Vagina (tissue), 2 donors: ENCODE measurements around the gene CDX2. TPM values are rescaled to one million over a fixed set of nuclear protein-coding genes. Genes with fewer than 3 reads are reported as not detected.

Experiments used
- DNase-seq, 2 donors: peaks; one replicate each; pipeline ENCODE4 v3.0.0-alpha.2; 2017; ENCODE audit errors: extremely low spot score in 2 of 2
- H3K27ac ChIP-seq: fragments of 200-600 bp; sonication (generic); one replicate; pipeline ENCODE4 v1.5.1; 2019
- H3K27me3 ChIP-seq: fragments of 200-600 bp; sonication (generic); one replicate; pipeline ENCODE4 v1.5.1; 2019
- H3K36me3 ChIP-seq, 2 donors: fragments of 200-600 bp; sonication (generic); one replicate each; pipeline ENCODE4 v1.5.1; 2017 to 2019
- H3K4me1 ChIP-seq: fragments of 200-600 bp; sonication (generic); one replicate; pipeline ENCODE4 v1.5.1; 2019
- H3K4me3 ChIP-seq, 2 donors: fragments of 200-600 bp; sonication (generic); 1 replicate in 1 of 2; 2 replicates in 1 of 2; pipeline ENCODE4 v1.5.1; 2016 to 2019
- H3K9me3 ChIP-seq: fragments of 200-600 bp; sonication (generic); one replicate; pipeline ENCODE4 v1.5.1; 2019
- CTCF ChIP-seq, 3 experiments: fragments of 450-650 bp in 2 of 3; fragments of 200-600 bp in 1 of 3; sonication (generic) in 1 of 3; IDR thresholded peaks; one replicate each; pipeline ENCODE4 v1.5.1; 2017 to 2019; ENCODE audit warnings: antibody characterized with exemption in 3 of 3, mild to moderate bottlenecking in 2 of 3, moderate library complexity in 2 of 3
- POLR2A ChIP-seq, 2 donors: fragments of 450-650 bp; IDR thresholded peaks; one replicate each; pipeline ENCODE4 v1.6.1; 2017; ENCODE audit warnings: antibody characterized with exemption in 2 of 2, mild to moderate bottlenecking in 2 of 2, moderate library complexity in 2 of 2
- POLR2AphosphoS5 ChIP-seq, 2 donors: sonication (generic); formaldehyde crosslinking; IDR thresholded peaks; one replicate each; pipeline ENCODE4 v1.9.0; 2017; ENCODE audit warnings: antibody characterized with exemption in 2 of 2, mild to moderate bottlenecking in 2 of 2, low read depth in 1 of 2; ENCODE audit not compliant: insufficient read depth in 1 of 2
- intact Hi-C: fragments of 100-400 bp; cut with DNase I; formaldehyde crosslinking; loops from one replicate; pipeline ENCODE4 v1.15.1; 2023
- total RNA-seq: library from RNA; depleted of rRNA; stranded (reverse); fragments of >200 nt; gene quantifications from one replicate; pipeline ENCODE4 v1.2.3, GENCODE V29; 2016

The CDX2 gene
- total RNA-seq, 1 donor from 2014 or later, result not detected

- intact Hi-C loops, result no loop called here
- Histone ChIP-seq H3K36me3 (no peaks in the 10 kb centered on the region), H3K4me3 (no peak overlapping the region), H3K4me1 (peaks cover 24% of the 10 kb centered on the region), H3K27ac (no peak overlapping the region), H3K27me3 (peaks cover 3% of the 10 kb centered on the region), H3K9me3 (no peaks in the 10 kb centered on the region)
- TF ChIP-seq POLR2AphosphoS5 (IDR thresholded peaks at IDR 0.05; ENCODE audit: insufficient read depth in 1 of 2, low read depth in 1 of 2) (no peak), CTCF (IDR thresholded peaks at IDR 0.05) (no peak)
- DNase-seq, result no peak
Measured at GRCh38 chr13:27955014-27955591, 14.0 kb downstream of the CDX2 start.

- Histone ChIP-seq H3K4me1 (peaks cover 19% of the 10 kb centered on the region), H3K27ac (no peak overlapping the region), H3K27me3 (peaks cover 3% of the 10 kb centered on the region), H3K36me3 (no peaks in the 10 kb centered on the region), H3K4me3 (peak overlapping the region; percentile 47 to 48), H3K9me3 (no peaks in the 10 kb centered on the region)
- TF ChIP-seq POLR2A (IDR thresholded peaks at IDR 0.05), result no peak
- no peak for TF ChIP-seq CTCF (IDR thresholded peaks at IDR 0.05)
- no peak for TF ChIP-seq POLR2AphosphoS5 (IDR thresholded peaks at IDR 0.05; ENCODE audit: insufficient read depth in 1 of 2, low read depth in 1 of 2)
- no peak for DNase-seq
- intact Hi-C loops, result no loop called here
Measured at GRCh38 chr13:27954406-27954851, 14.7 kb downstream of the CDX2 start.

DNA sequence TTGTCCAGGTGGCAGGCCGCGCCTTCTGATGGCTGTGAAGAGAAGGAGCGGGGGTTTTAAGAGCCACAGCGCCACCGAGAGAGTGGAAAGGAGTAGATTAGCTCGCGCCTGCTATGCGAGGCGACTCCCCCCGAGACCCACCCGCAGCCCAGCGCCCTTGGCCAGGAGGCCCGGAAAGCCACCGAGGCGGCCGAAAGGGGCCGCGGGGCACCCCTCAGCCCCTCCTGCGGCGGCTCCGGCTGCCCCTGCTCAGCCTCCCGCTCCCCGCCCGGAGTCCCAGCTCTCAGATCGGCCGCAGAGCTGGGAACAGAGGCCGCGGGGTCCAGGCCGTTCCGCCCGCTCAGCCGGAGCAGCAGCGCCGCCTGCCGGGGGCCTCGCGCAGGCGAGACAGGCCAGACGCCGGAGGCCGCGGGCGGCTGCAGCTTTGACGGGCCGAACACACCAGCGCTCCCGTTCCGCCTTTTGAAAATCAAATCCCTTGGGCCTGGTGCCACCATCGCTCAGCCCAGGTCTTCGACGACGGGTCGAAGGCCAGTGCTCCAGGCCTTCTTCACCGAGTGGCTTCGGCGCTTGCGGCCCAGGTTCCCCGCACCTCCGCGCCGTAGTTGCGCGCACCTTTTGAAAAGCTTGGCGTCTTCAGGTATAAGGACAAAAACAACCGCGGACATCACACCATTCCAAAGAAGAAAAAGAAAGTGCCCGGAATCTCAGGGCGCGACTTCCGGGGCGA, 15.3 kb downstream of the CDX2 start:
- H3K27ac ChIP-seq, result no peak overlapping the region
- intact Hi-C loops, result no loop called here

GRCh38 chr13:27952876-27953675, 16.0 kb downstream of the CDX2 start:
- intact Hi-C loops, result no loop called here
- no peak for DNase-seq
- no peak overlapping the region for H3K27ac ChIP-seq

More for the DNA sequence above, 15.3 kb downstream of the CDX2 start:
- peaks cover 3% of the 10 kb centered on the region for H3K27me3 ChIP-seq
- no peaks in the 10 kb centered on the region for H3K36me3 ChIP-seq
- no peak for TF ChIP-seq POLR2A (IDR thresholded peaks at IDR 0.05)
- no peak for TF ChIP-seq POLR2AphosphoS5 (IDR thresholded peaks at IDR 0.05; ENCODE audit: insufficient read depth in 1 of 2, low read depth in 1 of 2)
- TF ChIP-seq CTCF (IDR thresholded peaks at IDR 0.05), result peak; percentile 32 to 77 (median 70)
- peak overlapping the region; percentile 47 to 48 for H3K4me3 ChIP-seq
- peaks cover 19% of the 10 kb centered on the region for H3K4me1 ChIP-seq
- DNase-seq, result no peak
- no peaks in the 10 kb centered on the region for H3K9me3 ChIP-seq

DNA sequence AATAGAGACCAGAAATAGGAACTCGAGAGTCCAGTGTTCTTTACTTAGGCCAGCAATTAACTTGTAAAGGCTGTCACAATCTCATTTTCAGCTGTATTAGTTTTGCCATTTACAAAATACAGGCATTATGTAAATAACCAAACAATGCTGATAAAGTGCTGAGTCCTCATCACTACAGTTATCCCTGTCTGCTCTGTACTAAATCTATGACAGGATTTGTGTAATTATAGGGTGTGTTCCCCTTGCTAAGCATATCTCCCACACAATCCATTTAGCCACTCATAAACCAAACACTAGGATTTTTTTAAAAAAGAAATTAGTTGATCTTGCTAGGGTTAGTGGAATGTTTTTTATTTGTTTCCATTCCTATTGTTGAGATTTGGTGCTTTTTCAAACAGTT, 26.1 kb downstream of the CDX2 start:
- DNase-seq, result no peak
- Histone ChIP-seq H3K27ac (no peak overlapping the region), H3K4me3 (no peak overlapping the region), H3K9me3 (no peaks in the 10 kb centered on the region), H3K27me3 (no peaks in the 10 kb centered on the region), H3K4me1 (no peaks in the 10 kb centered on the region), H3K36me3 (no peaks in the 10 kb centered on the region)
- TF ChIP-seq POLR2AphosphoS5 (IDR thresholded peaks at IDR 0.05; ENCODE audit: insufficient read depth in 1 of 2, low read depth in 1 of 2) (no peak), POLR2A (IDR thresholded peaks at IDR 0.05) (no peak), CTCF (IDR thresholded peaks at IDR 0.05) (no peak)
- intact Hi-C loops, result no loop called here

More at GRCh38 chr13:27952876-27953675, 16.0 kb downstream of the CDX2 start:
- TF ChIP-seq POLR2A (IDR thresholded peaks at IDR 0.05), result no peak
- Histone ChIP-seq H3K27me3 (peaks cover 3% of the 10 kb centered on the region), H3K4me3 (peak overlapping the region; percentile 47 to 48), H3K36me3 (no peaks in the 10 kb centered on the region), H3K9me3 (no peaks in the 10 kb centered on the region), H3K4me1 (peaks cover 19% of the 10 kb centered on the region)
